GM23338 (cell line): ENCODE results near the gene C4orf54. TPM values are rescaled to one million over a fixed set of nuclear protein-coding genes. Genes with fewer than 3 reads are reported as not detected.

Source experiments
- ATAC-seq: fragments of 200-7000 bp; cut with Tn5 transposase; 3 replicates; pipeline ENCODE4 v1.9.1; 2020
- DNase-seq: peaks from one replicate; pipeline ENCODE4 v3.0.0-alpha.2; 2015; ENCODE audit warnings: low spot score
- H2AFZ ChIP-seq: fragments of 200-600 bp; sonication (generic); 2 replicates; pipeline ENCODE4 v1.8.0; 2016; ENCODE audit warnings: antibody characterized with exemption, mild to moderate bottlenecking, moderate library complexity
- H3F3A ChIP-seq: fragments of 200-600 bp; sonication (generic); replicated peaks from 2 replicates; pipeline ENCODE4 v1.8.0; 2017; ENCODE audit warnings: antibody characterized with exemption, mixed run types, low read depth
- H3K27ac ChIP-seq: fragments of 200-600 bp; sonication (generic); 2 replicates; pipeline ENCODE4 v1.6.1; 2016; ENCODE audit warnings: low read depth
- H3K27me3 ChIP-seq: fragments of 200-600 bp; sonication (generic); 2 replicates; pipeline ENCODE4 v1.8.0; 2016; ENCODE audit warnings: mild to moderate bottlenecking, mixed run types, moderate library complexity; ENCODE audit not compliant: insufficient read depth
- H3K36me3 ChIP-seq: fragments of 200-600 bp; sonication (generic); 2 replicates; pipeline ENCODE4 v1.8.0; 2016; ENCODE audit warnings: mild to moderate bottlenecking; ENCODE audit not compliant: insufficient read depth
- H3K4me1 ChIP-seq: fragments of 200-600 bp; sonication (generic); 2 replicates; pipeline ENCODE4 v1.8.0; 2016; ENCODE audit warnings: mild to moderate bottlenecking, moderate library complexity; ENCODE audit not compliant: insufficient read depth
- H3K4me2 ChIP-seq: fragments of 200-600 bp; sonication (generic); 2 replicates; pipeline ENCODE4 v1.7.1; 2017; ENCODE audit warnings: mixed run types
- H3K4me3 ChIP-seq: fragments of 200-600 bp; sonication (generic); 2 replicates; pipeline ENCODE4 v1.6.1; 2016; ENCODE audit warnings: mixed run types
- H3K79me2 ChIP-seq: fragments of 200-600 bp; sonication (generic); replicated peaks from 2 replicates; pipeline ENCODE4 v1.8.0; 2017; ENCODE audit warnings: mild to moderate bottlenecking; ENCODE audit not compliant: insufficient read depth
- H3K9me2 ChIP-seq: fragments of 200-600 bp; sonication (generic); 2 replicates; pipeline ENCODE4 v1.8.0; 2017; ENCODE audit not compliant: insufficient read depth
- H4K20me1 ChIP-seq: fragments of 200-600 bp; sonication (generic); replicated peaks from 2 replicates; pipeline ENCODE4 v1.8.0; 2017; ENCODE audit warnings: mild to moderate bottlenecking; ENCODE audit not compliant: insufficient read depth
- H3K27ac Mint-ChIP-seq: 2 replicates; pipeline ENCODE4 v1.8.0; 2020; ENCODE audit warnings: inconsistent platforms, mild to moderate bottlenecking, moderate library complexity, mixed read lengths
- H3K27me3 Mint-ChIP-seq: 3 replicates; pipeline ENCODE4 v1.8.0; 2022; ENCODE audit warnings: low read depth, mild to moderate bottlenecking, moderate library complexity, mixed read lengths, inconsistent platforms; ENCODE audit not compliant: insufficient read depth, poor library complexity
- H3K36me3 Mint-ChIP-seq: 3 replicates; pipeline ENCODE4 v1.8.0; 2021; ENCODE audit warnings: low read depth, mild to moderate bottlenecking, inconsistent platforms, moderate library complexity, mixed read lengths
- H3K4me1 Mint-ChIP-seq: 3 replicates; pipeline ENCODE4 v1.8.0; 2020; ENCODE audit warnings: mild to moderate bottlenecking, inconsistent platforms, mixed read lengths
- H3K4me3 Mint-ChIP-seq: 3 replicates; pipeline ENCODE4 v1.8.0; 2021; ENCODE audit warnings: moderate library complexity, mild to moderate bottlenecking, inconsistent platforms, mixed read lengths
- H3K9me3 Mint-ChIP-seq: 3 replicates; pipeline ENCODE4 v1.8.0; 2020; ENCODE audit warnings: moderate library complexity, mild to moderate bottlenecking, inconsistent platforms, mixed read lengths
- CREB1 ChIP-seq: fragments of 250-450 bp; sonication (Bioruptor Pico); IDR thresholded peaks from 2 replicates; pipeline ENCODE4 v1.5.0; 2020; ENCODE audit warnings: low read depth, mild to moderate bottlenecking, moderate library complexity
- CTCF ChIP-seq, 2 experiments: fragments of 200-600 bp in 1 of 2; sonication (generic) in 1 of 2; conservative IDR thresholded peaks; 2 replicates each; pipeline versions ENCODE4 v1.5.1 to v1.6.1; 2016 to 2017; ENCODE audit warnings: antibody characterized with exemption in 2 of 2, low read depth in 2 of 2, mild to moderate bottlenecking in 2 of 2, moderate library complexity in 1 of 2
- ETS1 ChIP-seq: IDR thresholded peaks from 2 replicates; pipeline ENCODE4 v1.6.1; 2016; ENCODE audit warnings: antibody characterized with exemption
- EZH2 ChIP-seq: fragments of 200-600 bp; sonication (generic); IDR thresholded peaks from one replicate; pipeline ENCODE4 v1.8.0; 2017; ENCODE audit warnings: antibody characterized with exemption, mild to moderate bottlenecking, low read depth; ENCODE audit not compliant: unreplicated experiment
- EZH2phosphoT487 ChIP-seq: fragments of 200-600 bp; sonication (generic); IDR thresholded peaks from one replicate; pipeline ENCODE4 v1.8.1; 2018; ENCODE audit warnings: antibody characterized with exemption; ENCODE audit not compliant: unreplicated experiment
- JUNB ChIP-seq: IDR thresholded peaks from one replicate; pipeline ENCODE4 v1.6.1; 2016; ENCODE audit warnings: antibody characterized with exemption; ENCODE audit not compliant: unreplicated experiment
- NANOG ChIP-seq: IDR thresholded peaks from 2 replicates; pipeline ENCODE4 v1.6.1; 2016; ENCODE audit warnings: antibody characterized with exemption, borderline replicate concordance
- POLR2AphosphoS5 ChIP-seq: IDR thresholded peaks from 2 replicates; pipeline ENCODE4 v1.6.1; 2016; ENCODE audit warnings: antibody characterized with exemption, low read depth
- REST ChIP-seq: IDR thresholded peaks from one replicate; pipeline ENCODE4 v1.6.1; 2018; ENCODE audit warnings: antibody characterized with exemption; ENCODE audit not compliant: unreplicated experiment
- STAT1 ChIP-seq: IDR thresholded peaks from one replicate; pipeline ENCODE4 v1.6.1; 2016; ENCODE audit warnings: antibody characterized with exemption; ENCODE audit not compliant: unreplicated experiment
- ZNF114 ChIP-seq: fragments of 250-450 bp; sonication (Bioruptor Pico); IDR thresholded peaks from 2 replicates; pipeline ENCODE4 v1.5.0; 2020; ENCODE audit warnings: mild to moderate bottlenecking, moderate library complexity
- ZNF331 ChIP-seq: fragments of 250-450 bp; sonication (Bioruptor Pico); IDR thresholded peaks from 2 replicates; pipeline ENCODE4 v1.5.0; 2020; ENCODE audit warnings: low read depth, mild to moderate bottlenecking, moderate library complexity
- ZNF462 ChIP-seq: fragments of 250-450 bp; sonication (Bioruptor Pico); IDR thresholded peaks from 2 replicates; pipeline ENCODE4 v1.5.0; 2020; ENCODE audit warnings: mild to moderate bottlenecking, moderate library complexity
- polyA plus RNA-seq: library from polyadenylated mRNA; unstranded; fragments of >200 nt; fragmentation: Nextera tagmentation; extraction: Ambion mirVana; gene quantifications from 2 replicates; pipeline ENCODE4 v1.2.1, GENCODE V29; 2016
- total RNA-seq: library from RNA; depleted of rRNA; stranded (reverse); fragments of >200 nt; shearing (Covaris generic); gene quantifications from 2 replicates; pipeline ENCODE4 v1.2.3, GENCODE V29; 2014

C4orf54 gene
- total and polyA plus RNA-seq, 2 experiments from 2014 or later = 0.03 TPM; not detected in 1

- TF ChIP-seq STAT1 (no peak), ZNF114 (CRISPR knock-in tag) (no peak), CREB1 (CRISPR knock-in tag) (no peak), POLR2AphosphoS5 (no peak)
Observed at GRCh38 chr4:99690990-99691389, 33.4 kb upstream of the C4orf54 start (continued).

- no peak overlapping the region for H3K4me3 ChIP-seq
- H3K36me3 ChIP-seq = no peaks in the 10 kb centered on the region
- Mint-ChIP-seq H3K27ac (no peak overlapping the region), H3K27me3 (peaks cover 1% of the 10 kb centered on the region), H3K9me3 (peaks cover 5% of the 10 kb centered on the region), H3K4me1 (peaks cover 10% of the 10 kb centered on the region; the same call in 2 of the 3 replicates), H3K4me3 (no peak overlapping the region), H3K36me3 (no peaks in the 10 kb centered on the region)
- ATAC-seq (no peak), DNase-seq (no peak)
- H3K9me2 ChIP-seq = no peaks in the 10 kb centered on the region
- H3K27ac ChIP-seq = no peak overlapping the region
- H3K4me2 ChIP-seq = no peak overlapping the region
- no peaks in the 10 kb centered on the region for H4K20me1 ChIP-seq
- H3K27me3 ChIP-seq = no peaks in the 10 kb centered on the region
- H2AFZ ChIP-seq = no peak overlapping the region
- TF ChIP-seq ETS1 (no peak), STAT1 (no peak), ZNF462 (CRISPR knock-in tag) (no peak), CREB1 (CRISPR knock-in tag) (no peak), ZNF114 (CRISPR knock-in tag) (no peak), POLR2AphosphoS5 (no peak), ZNF331 (CRISPR knock-in tag) (no peak), JUNB (no peak), REST (no peak), EZH2phosphoT487 (no peak), CTCF (conservative IDR thresholded peaks at IDR 0.05; ENCODE audit: low read depth in 2 of 2) (no peak), EZH2 (no peak), NANOG (no peak)
- no peaks in the 10 kb centered on the region for H3K79me2 ChIP-seq
- no peaks in the 10 kb centered on the region for H3F3A ChIP-seq
- H3K4me1 ChIP-seq = 0 out of 2 replicates have a peak, but pooled peaks cover 7% of the 10 kb centered on the region
Observed at GRCh38 chr4:99690472-99690871, 32.8 kb upstream of the C4orf54 start.
